Smooth muscle cell (in vitro differentiated cells): ENCODE results near the gene CD3E. TPM values are rescaled to one million over a fixed set of nuclear protein-coding genes. Genes with fewer than 3 reads are reported as not detected.

Experiments
- DNase-seq: peaks from one replicate; lab custom pipeline; 2025; ENCODE audit not compliant: unreplicated experiment; lab: John Stamatoyannopoulos, UW
- H2AFZ ChIP-seq: fragments of 200-600 bp; sonication (generic); 2 replicates; pipeline ENCODE4 v1.6.0; 2016; ENCODE audit warnings: antibody characterized with exemption, low read depth, mild to moderate bottlenecking
- H3F3A ChIP-seq: fragments of 200-600 bp; sonication (generic); 2 replicates; pipeline ENCODE4 v1.6.0; 2017; ENCODE audit warnings: antibody characterized with exemption, low read depth
- H3K27ac ChIP-seq: fragments of 200-600 bp; sonication (generic); 2 replicates; pipeline ENCODE4 v1.5.1; 2016; ENCODE audit warnings: low read depth, mild to moderate bottlenecking
- H3K27me3 ChIP-seq: fragments of 200-600 bp; sonication (generic); 2 replicates; pipeline ENCODE4 v1.6.1; 2016; ENCODE audit warnings: low read depth, mild to moderate bottlenecking
- H3K36me3 ChIP-seq: fragments of 200-600 bp; sonication (generic); 2 replicates; pipeline ENCODE4 v1.5.1; 2016; ENCODE audit warnings: low read depth
- H3K4me1 ChIP-seq: fragments of 200-600 bp; sonication (generic); 2 replicates; pipeline ENCODE4 v1.5.1; 2016; ENCODE audit warnings: low read depth
- H3K4me2 ChIP-seq: fragments of 200-600 bp; sonication (generic); 2 replicates; pipeline ENCODE4 v1.6.0; 2016; ENCODE audit warnings: mild to moderate bottlenecking
- H3K4me3 ChIP-seq: fragments of 200-600 bp; sonication (generic); 2 replicates; pipeline ENCODE4 v1.5.1; 2016; ENCODE audit warnings: mild to moderate bottlenecking
- H3K79me2 ChIP-seq: fragments of 200-600 bp; sonication (generic); 2 replicates; pipeline ENCODE4 v1.6.0; 2016; ENCODE audit warnings: low read depth, mild to moderate bottlenecking
- H3K9ac ChIP-seq: fragments of 200-600 bp; sonication (generic); 2 replicates; pipeline ENCODE4 v1.6.0; 2016; ENCODE audit warnings: low read depth
- H3K9me3 ChIP-seq: fragments of 200-600 bp; sonication (generic); replicated peaks from 2 replicates; pipeline ENCODE4 v1.5.1; 2016; ENCODE audit warnings: low read depth
- H4K20me1 ChIP-seq: fragments of 200-600 bp; sonication (generic); 2 replicates; pipeline ENCODE4 v1.6.0; 2016; ENCODE audit warnings: low read depth
- WGBS: methylation state at CpG from one replicate; pipeline ENCODE4 v1.1.7; 2016; ENCODE audit warnings: low lambda C conversion rate; 5-methylcytosine and 5-hydroxymethylcytosine counted together
- polyA plus RNA-seq: library from polyadenylated mRNA; unstranded; fragments of >200 nt; fragmentation: Nextera tagmentation; extraction: Ambion mirVana; gene quantifications from 2 replicates; pipeline ENCODE4 v1.2.1, GENCODE V29; 2016
- total RNA-seq: library from RNA; depleted of rRNA; stranded (reverse); fragments of >200 nt; gene quantifications from 2 replicates; pipeline ENCODE4 v1.2.3, GENCODE V29; 2014
- TF ChIP-seq, protein P1 (sequence below): fragments of 200-600 bp; sonication (generic); IDR thresholded peaks from 2 replicates; pipeline ENCODE4 v1.5.1; 2017; ENCODE audit warnings: borderline replicate concordance, mild to moderate bottlenecking, antibody characterized with exemption; ENCODE audit not compliant: insufficient read depth, poor library complexity, severe bottlenecking

The CD3E gene
- total and polyA plus RNA-seq, 2 experiments from 2014 or later: not detected

DNA sequence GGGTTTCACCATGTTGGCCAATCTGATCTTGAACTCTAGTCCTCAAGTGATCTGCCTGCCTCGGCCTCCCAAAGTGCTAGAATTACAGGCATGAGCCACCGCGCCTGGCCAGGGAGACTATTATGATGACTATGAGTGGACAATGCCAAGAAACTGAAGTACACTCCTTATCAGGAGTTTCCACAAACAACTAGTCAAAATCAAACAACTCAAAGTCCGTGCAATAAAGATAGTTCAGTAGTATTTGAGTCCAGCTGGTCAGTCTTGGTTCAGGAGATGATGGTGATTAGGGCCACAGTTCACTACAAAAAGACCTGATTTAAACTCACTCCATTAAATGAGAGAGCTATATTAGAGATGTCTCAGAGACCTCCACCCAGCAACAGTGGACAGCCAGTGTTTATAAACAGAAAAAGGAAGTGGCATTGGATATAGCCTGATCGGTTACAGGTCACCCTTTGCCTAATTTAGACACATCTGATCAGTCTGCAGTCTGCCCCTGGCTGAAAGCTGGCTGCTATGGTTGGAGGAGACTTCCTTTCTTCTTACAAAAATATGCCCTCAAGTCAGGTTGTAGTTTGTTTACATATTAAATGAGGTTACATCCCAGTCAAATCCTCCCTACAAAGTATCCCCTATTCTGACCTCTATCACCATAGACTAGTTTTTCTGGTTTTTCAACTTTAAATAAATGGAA is 17.0 kb downstream of the CD3E start:
- no peak overlapping the region for H3K27ac ChIP-seq

DNA sequence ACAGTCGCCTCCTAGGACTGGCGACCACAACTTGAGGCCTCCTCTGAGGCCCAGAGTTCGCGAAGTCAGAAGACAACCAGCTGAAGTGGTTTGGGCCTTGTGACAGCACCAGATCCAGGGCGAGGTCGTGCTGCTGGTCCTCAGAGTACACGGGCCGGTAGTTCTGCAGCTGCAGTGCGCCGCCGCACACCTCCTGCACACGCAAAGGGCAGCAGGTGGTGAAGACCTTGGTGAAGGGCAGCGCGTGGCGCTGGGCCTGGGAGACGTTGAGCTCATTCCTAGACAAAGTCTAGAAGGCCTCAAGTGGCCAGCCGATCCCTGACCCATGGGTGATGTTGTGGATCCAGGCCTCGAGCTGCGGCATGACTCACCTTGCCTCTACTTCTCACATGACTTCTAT is 18.2 kb downstream of the CD3E start:
- 95% methylated on average over 19 of the region's 19 CpGs for WGBS
- no peak overlapping the region for H3K27ac ChIP-seq

More for the DNA sequence above, 17.0 kb downstream of the CD3E start:
- H2AFZ ChIP-seq: no peak overlapping the region
- 87% methylated on average over 5 of the region's 5 CpGs for WGBS
- H3K4me2 ChIP-seq: no peak overlapping the region
- TF ChIP-seq, protein P1, sequence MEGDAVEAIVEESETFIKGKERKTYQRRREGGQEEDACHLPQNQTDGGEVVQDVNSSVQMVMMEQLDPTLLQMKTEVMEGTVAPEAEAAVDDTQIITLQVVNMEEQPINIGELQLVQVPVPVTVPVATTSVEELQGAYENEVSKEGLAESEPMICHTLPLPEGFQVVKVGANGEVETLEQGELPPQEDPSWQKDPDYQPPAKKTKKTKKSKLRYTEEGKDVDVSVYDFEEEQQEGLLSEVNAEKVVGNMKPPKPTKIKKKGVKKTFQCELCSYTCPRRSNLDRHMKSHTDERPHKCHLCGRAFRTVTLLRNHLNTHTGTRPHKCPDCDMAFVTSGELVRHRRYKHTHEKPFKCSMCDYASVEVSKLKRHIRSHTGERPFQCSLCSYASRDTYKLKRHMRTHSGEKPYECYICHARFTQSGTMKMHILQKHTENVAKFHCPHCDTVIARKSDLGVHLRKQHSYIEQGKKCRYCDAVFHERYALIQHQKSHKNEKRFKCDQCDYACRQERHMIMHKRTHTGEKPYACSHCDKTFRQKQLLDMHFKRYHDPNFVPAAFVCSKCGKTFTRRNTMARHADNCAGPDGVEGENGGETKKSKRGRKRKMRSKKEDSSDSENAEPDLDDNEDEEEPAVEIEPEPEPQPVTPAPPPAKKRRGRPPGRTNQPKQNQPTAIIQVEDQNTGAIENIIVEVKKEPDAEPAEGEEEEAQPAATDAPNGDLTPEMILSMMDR: no peak
- H3K79me2 ChIP-seq: no peaks in the 10 kb centered on the region
- DNase-seq: no peak
- H3K9ac ChIP-seq: no peak overlapping the region
- H3K27me3 ChIP-seq: no peaks in the 10 kb centered on the region
- H4K20me1 ChIP-seq: no peaks in the 10 kb centered on the region
- no peaks in the 10 kb centered on the region for H3K9me3 ChIP-seq
- H3K4me3 ChIP-seq: no peak overlapping the region
- H3K36me3 ChIP-seq: no peaks in the 10 kb centered on the region
- peaks cover 3% of the 10 kb centered on the region for H3K4me1 ChIP-seq
- no peaks in the 10 kb centered on the region for H3F3A ChIP-seq

DNA sequence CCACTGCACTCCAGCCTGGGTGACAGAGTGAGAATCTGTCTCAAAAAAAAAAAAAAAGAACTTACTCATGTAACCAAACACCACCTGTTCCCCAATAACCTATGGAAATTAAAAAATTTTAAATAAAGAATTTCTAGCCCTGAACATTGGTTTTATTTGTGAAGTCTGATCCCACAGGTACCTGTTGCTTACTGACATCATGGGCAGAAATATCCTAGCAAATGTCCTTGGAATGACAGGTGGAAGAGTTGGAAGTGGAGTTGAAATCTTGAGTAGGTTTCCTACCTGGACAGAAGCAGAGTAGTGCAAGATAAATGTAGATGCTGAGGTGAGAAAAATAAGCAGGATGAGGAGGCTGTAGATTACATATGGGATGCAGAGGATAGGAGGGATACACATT is 20.8 kb downstream of the CD3E start:
- Histone ChIP-seq H3K27me3 (peaks cover 10% of the 10 kb centered on the region), H3K27ac (no peak overlapping the region), H3K9ac (no peak overlapping the region), H3K79me2 (no peaks in the 10 kb centered on the region), H3K9me3 (no peaks in the 10 kb centered on the region), H4K20me1 (no peaks in the 10 kb centered on the region), H3K4me3 (no peak overlapping the region), H3K4me2 (no peak overlapping the region), H3K4me1 (no peaks in the 10 kb centered on the region), H3K36me3 (no peaks in the 10 kb centered on the region), H3F3A (no peaks in the 10 kb centered on the region), H2AFZ (no peak overlapping the region)
- TF ChIP-seq, protein P1: no peak
- no peak for DNase-seq

More for the DNA sequence above, 18.2 kb downstream of the CD3E start:
- Histone ChIP-seq H3K4me1 (no peaks in the 10 kb centered on the region), H3K9ac (no peak overlapping the region), H4K20me1 (no peaks in the 10 kb centered on the region), H3K79me2 (no peaks in the 10 kb centered on the region), H3K36me3 (no peaks in the 10 kb centered on the region), H3F3A (no peaks in the 10 kb centered on the region), H3K4me3 (no peak overlapping the region), H3K9me3 (no peaks in the 10 kb centered on the region), H3K4me2 (no peak overlapping the region), H2AFZ (no peak overlapping the region), H3K27me3 (peaks cover under 1% of the 10 kb centered on the region)
- no peak for DNase-seq
- TF ChIP-seq, protein P1: no peak

DNA sequence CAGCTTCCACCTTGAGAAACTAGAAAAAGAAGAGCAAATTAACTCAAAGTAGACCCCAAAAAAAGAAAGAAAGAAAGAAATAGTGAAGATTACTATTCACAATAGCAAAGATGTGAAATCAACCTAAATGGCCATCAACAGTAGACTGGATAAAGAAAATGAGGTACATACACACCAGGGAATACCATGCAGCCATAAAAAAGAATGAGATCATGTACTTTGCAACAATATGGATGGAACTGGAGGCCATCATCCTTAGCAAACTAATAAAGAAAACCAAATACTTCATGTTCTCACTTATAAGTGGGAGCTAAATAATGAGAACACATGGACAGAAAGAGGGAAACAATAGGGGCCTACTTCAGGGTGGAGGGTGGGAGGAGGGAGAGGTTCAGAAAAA is 24.2 kb downstream of the CD3E start:
- Histone ChIP-seq H4K20me1 (no peaks in the 10 kb centered on the region), H3K79me2 (no peaks in the 10 kb centered on the region), H3K4me2 (no peak overlapping the region), H3K27me3 (peaks cover 10% of the 10 kb centered on the region), H3F3A (no peaks in the 10 kb centered on the region), H2AFZ (no peak overlapping the region), H3K9ac (no peak overlapping the region), H3K4me1 (no peaks in the 10 kb centered on the region), H3K36me3 (no peaks in the 10 kb centered on the region), H3K9me3 (no peaks in the 10 kb centered on the region), H3K4me3 (no peak overlapping the region), H3K27ac (no peak overlapping the region)
- TF ChIP-seq, protein P1: no peak
- no peak for DNase-seq
